Head of caudate nucleus (tissue), 42 donors: Measurements from ENCODE around the gene NKX6-2.
"Not testable (repeated sequence)": the region's sequence is repeated elsewhere in the genome, so short reads cannot be mapped to it uniquely, and the experiment has no call there.

Source experiments
- DNase-seq, 42 donors: peaks; one replicate each; pipeline versions ENCODE4 v3.0.0 to v3.0.0-alpha.2; 2020 to 2021; ENCODE audit warnings: mixed read lengths in 7 of 42
- intact Hi-C: fragments of 100-400 bp; cut with DNase I; formaldehyde crosslinking; loops from one replicate; pipeline ENCODE4 v1.15.0; 2022

The NKX6-2 gene

DNA sequence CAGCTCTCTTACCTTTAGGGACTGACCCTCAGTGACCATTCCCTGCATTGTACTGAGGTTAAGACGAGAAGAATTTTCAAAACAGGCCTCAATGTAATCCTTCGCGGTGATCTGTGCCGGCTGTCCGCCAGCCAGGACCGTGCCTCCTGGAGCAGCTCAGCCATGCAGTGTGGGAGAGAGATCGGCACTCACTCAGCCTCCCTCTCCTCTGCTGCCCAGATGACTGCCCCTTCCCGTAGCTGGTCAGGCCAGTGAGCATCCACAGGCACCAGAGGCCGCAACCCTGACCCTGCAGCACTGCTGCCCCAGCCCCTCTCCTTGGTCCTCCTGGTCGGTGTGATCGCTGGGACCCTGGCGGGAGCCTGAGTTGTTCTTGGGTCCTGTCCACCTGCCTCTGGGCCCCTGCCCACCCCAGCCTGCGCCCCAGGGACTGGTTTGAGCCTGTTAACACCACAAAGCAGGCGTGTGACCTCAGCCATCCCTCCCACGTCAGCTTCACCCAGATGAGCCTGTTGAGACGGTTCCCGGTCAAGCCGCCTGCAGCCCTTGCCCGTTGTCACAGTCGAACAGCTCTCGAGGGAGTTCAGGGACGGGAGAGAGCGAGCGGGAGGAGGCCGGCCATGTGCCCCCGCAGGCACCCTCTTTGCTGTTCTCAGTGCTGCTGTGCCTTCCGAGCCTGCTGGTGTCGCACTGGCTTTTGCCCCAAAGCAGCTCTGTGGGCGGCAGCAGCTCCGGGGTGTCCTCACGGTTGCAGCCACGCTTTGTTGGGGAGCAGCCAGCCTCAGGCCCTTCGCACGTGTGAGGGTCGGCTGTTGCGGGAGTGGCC lies 37.2 kb downstream of the NKX6-2 start:
- intact Hi-C loops: no loop called here
- no peak for DNase-seq

GRCh38 chr10:132748135-132748534 lies 37.8 kb downstream of the NKX6-2 start:
- DNase-seq: no peak
- intact Hi-C loops: no loop called here

DNA sequence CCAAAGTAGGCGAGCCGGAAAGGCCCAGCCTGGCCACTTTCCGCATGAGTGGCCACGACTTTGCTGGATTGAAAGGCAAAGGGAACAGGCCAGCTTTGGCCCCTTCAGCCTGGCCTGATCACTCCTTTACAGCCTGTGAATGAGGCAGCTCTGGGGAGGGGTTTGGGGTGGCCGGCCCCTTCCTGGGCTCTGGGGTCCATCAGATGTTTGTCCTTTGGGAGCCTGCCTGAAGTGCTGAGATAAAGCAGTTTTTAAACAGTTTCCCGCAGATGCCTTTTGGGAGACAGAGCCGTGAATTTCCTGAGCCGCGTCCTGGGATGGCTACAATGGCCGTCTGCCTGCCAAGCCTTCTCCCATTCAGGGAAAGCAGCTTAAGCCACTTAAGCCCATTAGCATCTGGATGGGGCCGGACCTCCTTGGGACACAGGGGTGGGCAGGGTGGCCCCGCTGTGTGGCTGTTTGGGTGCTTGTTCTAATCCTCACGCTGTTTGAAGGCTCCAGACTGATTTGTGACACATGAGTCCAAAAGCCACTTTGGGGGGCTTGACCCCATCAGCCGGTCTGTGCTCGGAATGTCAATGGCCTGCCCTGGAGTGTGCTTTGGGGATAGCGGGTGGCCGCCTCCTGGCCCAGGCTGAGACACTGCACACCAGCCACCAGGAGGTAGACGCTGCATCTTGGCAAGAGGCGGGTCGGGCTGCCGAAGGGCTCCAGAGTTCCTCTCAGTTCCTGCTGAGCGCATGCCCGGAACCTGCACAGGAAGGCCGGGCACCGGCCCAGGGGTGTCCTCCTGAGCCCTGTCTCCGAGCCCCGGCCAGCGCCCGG lies 38.9 kb downstream of the NKX6-2 start:
- peak in 14 of 42 donors; percentile 40 to 73 (median 57) for DNase-seq
- intact Hi-C loops: no loop called here

DNA sequence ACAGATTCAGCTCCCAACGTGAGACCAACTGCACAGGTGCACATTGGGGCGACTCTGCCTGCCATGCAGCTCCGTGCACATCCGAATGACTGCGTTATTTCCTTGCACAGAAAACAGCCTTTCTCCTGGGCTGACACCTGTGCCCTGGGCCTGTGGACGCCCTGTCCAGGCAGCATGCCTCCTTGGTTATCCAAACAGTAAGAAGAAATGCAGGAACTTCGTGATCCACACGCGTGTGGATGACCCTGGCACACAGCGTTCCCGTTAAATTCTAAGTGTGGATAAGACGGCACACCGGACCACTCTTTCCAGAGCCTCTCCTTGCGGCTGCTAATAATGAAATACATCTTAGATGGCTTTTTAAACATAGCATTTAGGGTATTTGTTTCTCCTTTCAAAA lies 39.6 kb downstream of the NKX6-2 start:
- no peak for DNase-seq
- intact Hi-C loops: no loop called here

GRCh38 chr10:132745971-132746370 lies 40.0 kb downstream of the NKX6-2 start:
- no peak for DNase-seq
- intact Hi-C loops: no loop called here

GRCh38 chr10:132745511-132745910 lies 40.4 kb downstream of the NKX6-2 start:
- intact Hi-C loops: no loop called here
- no peak for DNase-seq

GRCh38 chr10:132744839-132745238 lies 41.1 kb downstream of the NKX6-2 start:
- intact Hi-C loops: no loop called here
- no peak for DNase-seq

- intact Hi-C loops: no loop called here
- no peak for DNase-seq
These were observed 41.9 kb downstream of the NKX6-2 start for GRCh38 chr10:132743925-132744490.

DNA sequence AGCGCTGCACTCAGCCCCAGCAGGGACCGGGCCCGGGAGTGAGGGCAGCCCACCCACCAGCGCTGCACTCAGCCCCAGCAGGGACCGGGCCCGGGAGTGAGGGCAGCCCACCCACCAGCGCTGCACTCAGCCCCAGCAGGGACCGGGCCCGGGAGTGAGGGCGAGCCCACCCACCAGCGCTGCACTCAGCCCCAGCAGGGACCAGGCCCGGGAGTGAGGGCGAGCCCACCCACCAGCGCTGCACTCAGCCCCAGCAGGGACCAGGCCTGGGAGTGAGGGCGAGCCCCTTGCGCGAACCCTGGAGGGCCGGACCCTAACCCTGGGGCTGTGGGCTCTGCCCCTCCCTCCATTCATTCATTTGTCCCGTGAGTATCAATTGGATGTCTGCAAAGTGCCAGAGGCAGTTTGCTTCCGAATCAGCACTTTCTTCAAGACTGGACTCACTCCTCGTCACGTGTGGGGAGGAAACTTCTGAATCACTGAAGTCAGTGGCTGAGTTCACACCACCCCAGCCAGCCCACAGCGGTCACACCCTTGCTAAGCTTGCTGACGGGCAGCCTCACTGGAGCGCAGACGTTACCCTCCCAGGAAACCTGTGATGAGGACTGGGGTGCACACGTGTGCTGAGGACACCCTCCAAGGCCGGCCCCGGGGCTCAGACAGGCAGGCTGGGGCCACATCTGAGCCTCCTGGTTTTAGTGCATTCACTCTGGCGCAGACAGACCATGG lies 42.6 kb downstream of the NKX6-2 start:
- DNase-seq, intact Hi-C loops: not testable (repeated sequence)

DNA sequence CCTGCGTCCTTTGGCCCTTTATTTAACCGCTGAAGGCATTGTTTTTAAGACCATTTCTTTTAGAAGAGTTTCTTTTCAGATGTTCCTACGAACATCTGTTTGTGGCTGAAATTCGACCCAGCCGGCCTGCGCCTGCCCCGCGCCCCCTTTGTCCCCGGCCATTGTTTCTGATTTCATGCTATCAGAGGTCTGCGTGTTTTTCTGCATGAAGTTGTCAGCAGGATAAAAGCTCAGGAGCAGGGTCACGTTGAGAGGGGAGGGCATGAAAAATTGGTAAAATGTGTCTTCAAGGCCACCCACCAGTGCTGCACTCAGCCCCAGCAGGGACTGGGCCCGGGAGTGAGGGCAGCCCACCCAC lies 43.1 kb downstream of the NKX6-2 start:
- no peak for DNase-seq
- intact Hi-C loops: no loop called here

GRCh38 chr10:132742167-132742836 lies 43.6 kb downstream of the NKX6-2 start:
- intact Hi-C loops: no loop called here
- no peak for DNase-seq

DNA sequence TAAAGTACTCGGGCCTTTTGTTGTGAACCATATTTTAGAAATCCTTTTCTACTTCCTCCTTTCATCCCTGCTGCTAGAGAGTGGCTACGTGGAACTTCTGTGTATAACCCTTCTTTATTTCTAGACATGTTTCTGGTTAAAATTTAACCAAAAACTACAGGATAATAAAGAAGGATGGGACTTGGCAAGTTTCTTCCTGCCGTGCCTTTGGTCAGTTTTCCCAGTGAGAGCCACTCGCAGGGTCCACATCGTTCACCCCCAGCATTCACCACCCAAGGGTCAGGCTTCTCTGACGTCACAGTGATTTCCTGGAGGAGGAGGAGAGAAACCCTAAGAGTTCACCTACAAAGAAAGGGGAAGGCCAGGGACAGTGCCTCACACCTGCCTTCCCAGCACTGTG lies 45.4 kb downstream of the NKX6-2 start:
- DNase-seq: no peak
- intact Hi-C loops: no loop called here

DNA sequence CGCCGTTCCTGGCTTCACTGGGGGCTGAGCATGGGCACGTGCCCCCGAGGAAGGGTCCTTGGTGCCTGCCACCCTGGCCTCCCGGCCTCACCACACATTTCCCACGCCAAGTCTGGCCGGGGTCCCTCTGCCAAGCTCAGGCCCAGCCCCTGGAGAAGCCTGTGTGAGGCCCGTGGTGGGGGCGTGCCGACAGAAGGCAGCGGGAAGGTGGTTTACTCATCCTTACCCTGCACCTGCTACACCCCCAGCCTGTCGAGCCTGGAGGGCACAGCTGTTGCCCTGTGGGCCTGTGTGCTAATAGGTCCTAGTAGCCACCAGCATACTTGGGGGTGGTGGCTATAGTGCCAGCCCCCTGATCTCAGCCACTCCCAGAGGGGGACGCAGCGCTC lies 46.7 kb downstream of the NKX6-2 start:
- peak in 25 of 42 donors; percentile 36 to 79 (median 60) for DNase-seq
- intact Hi-C loops: loop anchor here (5.0 kb wide), 2 partner anchors 48 to 92 kb away; partner anchors contain the start of gene NKX6-2

DNA sequence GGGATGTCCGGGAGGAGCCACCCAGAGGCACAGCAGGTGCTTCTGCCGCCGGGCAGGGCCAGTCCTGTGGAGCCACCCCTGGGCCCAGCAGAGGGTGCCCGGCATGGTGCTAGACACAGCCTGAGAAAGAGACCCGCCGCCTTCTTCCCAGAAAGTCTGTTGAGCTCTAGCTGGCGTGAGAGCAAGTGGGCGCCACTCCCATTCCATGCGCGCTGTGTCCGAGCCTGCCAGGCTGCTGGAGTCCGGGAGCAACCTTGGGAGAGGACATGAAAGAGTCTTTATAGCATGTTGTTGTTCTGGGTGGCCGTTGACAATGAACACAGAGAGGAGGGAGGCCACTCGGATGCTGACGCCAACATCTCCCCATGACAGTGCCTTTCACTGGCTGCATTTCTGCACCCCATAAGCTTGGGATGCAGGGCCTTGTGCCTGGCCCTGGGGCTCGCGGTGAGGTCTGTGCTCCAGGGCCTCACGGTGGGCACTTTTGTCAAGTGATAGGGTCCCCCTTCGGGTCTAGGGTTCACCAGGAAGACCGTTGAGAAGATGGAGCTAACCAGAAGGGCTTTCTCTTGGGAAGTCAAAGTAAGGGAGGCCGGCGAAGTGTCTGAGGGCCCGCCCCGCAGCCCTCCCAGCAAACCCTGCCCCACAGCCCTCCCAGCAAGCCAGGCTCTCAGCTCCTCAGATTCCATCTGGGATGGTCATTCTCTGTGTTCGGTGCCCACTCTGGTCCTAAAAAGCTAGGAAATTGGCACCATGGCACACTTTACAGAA lies 47.3 kb downstream of the NKX6-2 start:
- DNase-seq: peak; percentile 74 to 95 (median 88)
- intact Hi-C loops: loop anchor here (5.0 kb wide), 2 partner anchors 49 to 91 kb away; partner anchors contain the start of gene NKX6-2

DNA sequence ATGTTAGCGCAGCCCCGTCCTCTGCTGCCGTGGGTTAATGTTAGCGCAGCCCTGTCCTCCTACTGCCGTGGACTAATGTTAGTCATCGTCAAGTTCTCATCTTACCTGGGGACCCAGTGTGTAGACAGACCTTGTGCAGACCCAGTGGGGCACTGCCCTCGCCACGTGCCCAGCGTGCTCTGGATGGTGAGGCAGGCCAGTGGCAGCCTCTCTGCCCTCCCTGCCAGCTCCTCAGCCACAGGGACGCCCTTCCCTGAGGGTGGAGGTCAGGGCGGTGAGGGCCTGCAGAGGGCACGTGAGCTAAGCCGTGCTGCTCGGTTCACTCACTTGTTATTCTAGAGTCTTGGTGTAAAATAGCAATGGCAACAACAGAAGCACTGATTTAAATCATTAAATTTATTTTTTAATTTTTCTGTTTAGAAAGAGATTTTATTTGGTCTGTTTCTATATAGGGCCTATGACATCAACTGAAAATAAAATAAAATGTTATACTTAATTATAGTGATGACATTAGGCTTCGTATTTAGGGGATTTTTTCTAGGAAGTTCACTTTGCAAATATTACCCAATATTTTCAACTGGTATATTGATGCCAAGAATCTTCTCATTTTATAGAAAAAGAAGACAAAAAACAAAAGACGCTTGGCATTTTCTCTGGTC lies 48.4 kb downstream of the NKX6-2 start:
- intact Hi-C loops: loop anchor here (5.0 kb wide), 2 partner anchors 50 to 90 kb away; partner anchors contain the start of gene NKX6-2
- peak in 5 of 42 donors; percentile 44 to 66 (median 55) for DNase-seq

DNA sequence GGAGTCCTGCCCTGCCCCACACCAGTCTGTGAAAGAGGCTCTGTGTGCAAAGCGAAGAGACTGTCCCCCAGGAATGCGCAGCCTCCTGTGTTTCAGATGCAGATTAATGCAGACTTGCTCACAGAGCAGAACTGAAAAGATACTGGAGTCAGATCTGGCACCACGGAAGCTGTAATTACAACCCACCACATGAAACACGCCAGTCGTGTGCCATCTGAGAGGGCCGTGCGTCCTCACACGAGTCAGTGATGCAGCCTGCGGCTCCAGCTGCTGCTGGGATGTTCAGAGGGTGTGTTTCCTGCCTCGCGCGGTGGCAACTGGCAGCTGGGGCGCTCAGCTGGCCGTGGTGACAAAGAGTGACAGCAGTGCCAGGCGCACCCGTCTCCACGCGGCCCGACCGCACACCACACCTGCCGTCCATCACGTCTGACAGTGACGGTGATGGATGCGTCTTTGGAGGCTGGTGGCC lies 50.0 kb downstream of the NKX6-2 start:
- intact Hi-C loops: loop anchor here (5.0 kb wide), 2 partner anchors 51 to 89 kb away; partner anchors contain the start of gene NKX6-2
- DNase-seq: peak; percentile 79 to 95 (median 88)

GRCh38 chr10:132735341-132735775 lies 50.6 kb downstream of the NKX6-2 start:
- peak in 37 of 42 donors; percentile 44 to 83 (median 66) for DNase-seq
- intact Hi-C loops: loop anchor here (5.0 kb wide), 2 partner anchors 52 to 88 kb away; partner anchors contain the start of gene NKX6-2
